NCI-H1092 (cell line): ENCODE results near the gene TNRC18.

ENCODE experiments used
- DNase-seq: peaks from one replicate; lab custom pipeline; 2025; lab: John Stamatoyannopoulos, UW

The TNRC18 gene

GRCh38 chr7:5403442-5403841, 20.2 kb downstream of the TNRC18 start:
- no peak for DNase-seq

GRCh38 chr7:5397736-5398135, 25.9 kb downstream of the TNRC18 start:
- DNase-seq = no peak

GRCh38 chr7:5396999-5397663, 26.5 kb downstream of the TNRC18 start:
- DNase-seq = no peak

DNA sequence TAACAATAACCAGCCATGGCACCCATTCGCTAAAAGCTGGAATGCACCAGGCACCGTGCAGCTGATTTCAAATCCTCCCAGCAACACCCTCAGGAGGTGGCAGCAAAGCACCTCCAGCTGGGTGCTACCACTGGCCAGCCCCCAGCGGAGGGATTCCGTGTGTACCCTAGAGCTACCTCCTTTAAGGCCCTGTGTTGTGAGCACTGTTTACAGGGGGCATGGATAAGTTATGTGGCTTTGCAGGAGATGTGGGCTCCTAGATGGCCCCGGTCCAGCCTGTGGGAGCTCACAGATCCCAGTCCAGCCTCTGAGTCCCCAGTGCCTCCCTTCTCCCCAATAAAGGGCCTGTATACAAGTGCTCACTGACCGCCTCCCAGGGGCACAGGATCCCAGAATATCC, 27.1 kb downstream of the TNRC18 start:
- no peak for DNase-seq

GRCh38 chr7:5395246-5395645, 28.4 kb downstream of the TNRC18 start:
- no peak for DNase-seq

- no peak for DNase-seq
These were observed 29.1 kb downstream of the TNRC18 start for GRCh38 chr7:5394264-5395105.

DNA sequence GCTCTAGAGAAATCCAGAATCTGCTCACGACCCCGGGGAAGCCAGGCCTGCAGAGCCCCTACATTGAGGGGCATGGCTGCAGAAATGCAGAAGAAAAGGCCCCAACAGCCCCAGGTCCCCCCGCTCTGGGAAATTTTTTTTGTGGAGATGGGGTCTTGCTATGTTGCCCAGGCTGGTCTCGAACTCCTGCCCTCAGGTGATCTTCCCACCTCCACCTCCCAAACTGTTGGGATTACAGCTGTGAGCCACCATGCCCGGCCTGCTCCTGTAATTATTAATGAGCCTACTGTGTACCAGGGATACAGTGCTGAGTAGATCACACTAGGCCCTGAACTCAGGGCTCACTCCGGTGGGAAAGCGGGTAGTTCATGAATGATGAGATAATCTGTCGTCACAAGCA, 29.9 kb downstream of the TNRC18 start:
- DNase-seq = no peak

GRCh38 chr7:5393328-5393727, 30.3 kb downstream of the TNRC18 start:
- no peak for DNase-seq

GRCh38 chr7:5390918-5391317, 32.7 kb downstream of the TNRC18 start:
- DNase-seq = no peak

GRCh38 chr7:5388905-5389433, 34.7 kb downstream of the TNRC18 start:
- no peak for DNase-seq

- no peak for DNase-seq
These were observed 35.2 kb downstream of the TNRC18 start for GRCh38 chr7:5388273-5388901.

DNA sequence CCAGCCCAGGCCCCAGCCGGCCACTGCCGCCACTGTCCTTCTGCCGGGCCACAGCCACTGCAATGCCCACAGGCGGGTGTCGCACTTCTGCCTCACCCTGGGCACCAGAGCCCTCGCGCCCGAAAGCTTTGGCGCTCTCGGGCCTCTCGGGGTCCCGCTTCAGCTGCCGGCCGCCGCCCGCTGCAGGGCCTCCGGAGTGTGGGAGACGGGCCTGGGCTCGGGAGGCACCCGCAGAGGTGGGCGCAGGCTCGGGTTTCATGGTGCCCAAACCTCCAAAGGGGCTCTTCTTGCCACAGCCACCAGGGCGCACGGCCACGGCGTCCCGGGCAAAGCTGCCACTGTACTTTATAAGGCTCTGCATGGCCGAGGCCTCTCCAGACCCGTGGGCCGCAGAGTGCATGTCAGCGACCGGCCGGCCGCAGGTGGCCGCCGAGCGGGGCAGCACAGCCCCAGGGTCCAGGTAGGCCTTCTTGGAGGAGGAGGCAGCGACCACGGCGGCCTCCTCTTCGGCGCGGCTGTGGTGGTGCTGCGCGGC, 35.9 kb downstream of the TNRC18 start:
- no peak for DNase-seq

DNA sequence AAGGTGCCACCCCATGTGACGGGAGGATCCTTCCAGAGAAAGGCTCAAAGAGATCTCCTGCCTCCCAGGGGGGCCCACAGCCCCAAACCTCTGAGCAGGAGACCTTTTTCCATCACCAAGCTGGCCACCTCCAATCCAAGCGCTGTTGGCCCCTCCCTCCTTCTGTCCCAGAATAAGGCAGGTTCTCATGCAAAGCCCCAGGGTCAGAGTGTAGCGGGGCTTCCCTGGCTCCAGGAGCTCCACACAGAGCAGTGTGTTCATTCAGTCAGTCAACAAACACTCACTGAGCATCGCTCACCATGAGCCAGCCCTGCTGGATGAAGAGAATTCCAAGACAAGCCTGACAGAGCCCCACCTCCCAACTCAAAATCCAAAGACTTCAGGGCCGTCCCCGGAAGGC, 39.0 kb downstream of the TNRC18 start:
- no peak for DNase-seq

DNA sequence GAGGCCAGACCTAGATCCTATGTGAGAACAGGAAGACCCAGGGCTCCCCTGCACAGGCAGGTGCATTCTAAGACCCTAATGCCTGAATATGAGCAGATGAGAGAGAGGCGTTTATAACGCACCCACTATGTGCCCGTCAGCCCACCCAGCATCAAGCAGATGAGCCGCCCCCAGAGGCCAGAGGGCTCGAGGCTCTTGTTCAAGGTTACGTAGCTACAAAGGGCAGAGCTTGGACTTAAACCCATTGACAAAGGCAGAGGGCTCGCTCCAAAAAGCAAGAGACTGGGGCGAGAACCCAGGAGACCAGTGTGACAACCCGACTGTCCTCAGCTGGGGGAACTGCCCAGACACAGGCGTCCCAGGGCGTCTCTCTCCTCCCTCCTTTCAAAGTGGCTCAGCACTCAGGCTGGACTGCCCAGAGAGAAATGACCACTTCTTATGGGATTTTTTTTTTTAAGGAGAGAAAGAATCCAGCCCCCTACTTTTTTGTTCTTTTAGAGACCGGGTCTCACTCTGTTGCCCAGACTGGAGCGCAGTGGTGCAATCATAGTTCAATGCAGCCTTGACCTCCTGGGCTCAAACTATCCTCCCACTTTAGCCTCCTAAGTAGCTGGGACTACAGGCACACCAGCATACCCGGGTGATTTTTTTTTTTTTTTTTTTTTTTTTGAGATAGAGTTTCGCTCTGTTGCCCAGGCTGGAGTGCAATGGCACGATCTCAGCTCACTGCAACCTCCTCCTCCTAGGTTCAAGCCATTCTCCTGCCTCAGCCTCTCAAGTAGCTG, 40.1 kb downstream of the TNRC18 start:
- DNase-seq = no peak

DNA sequence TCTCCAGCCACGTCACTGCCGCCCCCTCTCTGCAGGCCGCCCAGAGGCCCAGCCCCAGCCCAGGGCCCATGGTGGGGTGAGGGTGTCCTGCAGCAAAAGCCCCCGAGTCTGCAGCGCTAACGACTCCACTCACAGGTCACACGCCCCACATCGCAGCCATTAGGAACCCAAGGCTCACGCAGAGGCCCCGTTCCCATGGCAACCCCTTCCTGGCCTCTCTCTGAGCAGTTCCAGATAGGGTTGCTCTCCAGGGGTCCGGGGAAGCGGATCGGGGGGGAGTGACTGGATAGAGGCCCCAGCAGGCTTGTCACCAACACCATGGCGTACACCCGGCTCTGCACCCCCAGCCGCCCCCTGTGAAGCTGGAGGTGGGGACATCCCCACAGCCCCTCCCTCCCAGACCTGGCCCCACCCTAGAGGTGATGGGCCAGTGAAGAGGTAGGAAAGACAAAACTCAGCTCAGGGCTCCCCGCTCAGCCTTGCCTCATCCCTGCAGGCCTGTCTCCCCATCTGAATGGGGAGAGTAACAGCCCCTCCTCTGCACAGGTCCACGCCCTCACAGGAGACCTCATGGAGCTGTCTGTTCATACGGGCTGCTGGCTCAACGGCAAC, 41.2 kb downstream of the TNRC18 start:
- DNase-seq = no peak

DNA sequence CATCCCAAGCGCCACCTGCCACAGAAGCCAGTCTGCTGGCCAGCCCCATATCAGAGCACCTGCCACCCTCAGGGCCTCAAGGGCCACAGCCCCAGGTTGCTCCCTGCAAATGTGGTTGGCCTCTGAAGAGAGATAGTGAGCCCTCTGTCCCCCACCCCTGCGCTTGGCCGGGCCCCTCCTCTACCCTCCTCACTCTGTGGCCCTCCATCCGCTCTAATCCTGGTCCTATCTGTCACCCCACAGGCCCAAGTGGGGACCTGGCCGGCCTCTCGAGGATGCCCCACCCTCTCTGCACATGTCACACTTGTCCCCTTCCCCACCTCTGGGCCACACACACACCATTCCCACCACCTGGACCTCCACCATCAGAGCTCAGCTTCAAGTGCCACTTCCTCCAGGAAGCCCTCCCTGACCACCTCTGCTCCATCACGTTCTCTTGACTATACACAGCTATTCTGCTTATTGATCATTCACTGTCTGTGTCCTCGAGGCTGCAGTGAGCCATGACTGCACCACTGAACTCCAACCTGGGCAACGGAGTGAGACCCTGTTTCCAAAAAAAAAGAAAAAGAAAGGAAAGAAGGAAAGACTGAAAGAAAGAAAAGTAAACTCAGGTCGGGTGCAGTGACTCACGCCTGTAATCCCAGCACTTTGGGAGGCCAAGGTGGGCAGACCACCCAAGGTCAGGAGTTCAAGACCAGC, 42.4 kb downstream of the TNRC18 start:
- no peak for DNase-seq

GRCh38 chr7:5380350-5381070, 43.1 kb downstream of the TNRC18 start:
- no peak for DNase-seq

DNA sequence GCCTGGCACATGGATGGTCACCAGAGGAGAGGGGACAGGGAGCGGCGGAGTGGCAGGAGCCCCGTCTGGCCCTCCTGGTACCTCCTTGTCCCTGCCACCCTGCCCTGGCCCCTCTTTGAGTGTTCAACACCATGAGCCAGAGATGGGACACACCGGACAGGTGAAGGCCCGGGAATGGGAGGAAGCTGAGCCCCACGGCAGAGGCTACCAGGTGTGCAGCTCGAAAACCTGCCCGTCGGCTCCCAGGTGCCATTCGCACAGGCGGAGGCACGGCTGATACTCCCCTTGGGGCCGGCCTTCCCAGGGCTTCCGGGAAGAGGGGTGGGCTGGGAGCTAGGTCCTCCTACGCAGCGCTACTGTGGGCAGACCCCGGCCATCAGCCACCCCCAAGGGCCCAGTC, 44.1 kb downstream of the TNRC18 start:
- DNase-seq = no peak

DNA sequence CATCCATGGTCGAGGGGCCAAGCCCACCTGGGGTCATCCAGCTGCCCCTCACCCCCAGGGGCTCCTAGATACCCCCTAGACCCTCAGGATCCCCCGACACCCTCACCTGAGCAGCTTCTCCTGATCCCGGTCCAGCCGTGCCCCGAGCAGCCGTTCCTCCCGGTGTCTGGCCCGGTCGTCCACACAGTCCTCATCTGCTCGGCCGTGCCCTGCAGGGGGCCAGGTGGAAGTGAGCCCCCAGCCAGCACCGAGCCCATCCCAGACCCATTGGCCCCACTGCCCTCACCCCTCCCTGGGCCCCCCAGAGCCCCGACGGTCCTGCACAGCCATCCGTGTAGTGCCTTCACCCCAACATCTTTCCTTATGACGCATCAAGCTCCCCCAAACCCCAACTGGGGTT, 45.8 kb downstream of the TNRC18 start:
- no peak for DNase-seq

GRCh38 chr7:5377279-5377678, 46.4 kb downstream of the TNRC18 start:
- no peak for DNase-seq
